Endothelial cell of umbilical vein (primary cell): ENCODE data around the gene MCCC1. TPM values are rescaled to one million over a fixed set of nuclear protein-coding genes. Genes with fewer than 3 reads are reported as not detected.

ENCODE experiments used
- BruUV-seq: library from RNA; stranded (reverse); fragments of 400-500 nt; replicated peaks from 2 replicates; lab custom pipeline; 2021; lab: Mats Ljungman, UMichigan
- CTCF ChIA-PET: fragments of 300-600, 350-600 bp; sonication (Branson Sonifier 250); formaldehyde crosslinking; loops from one replicate; lab custom pipeline; 2021; ENCODE audit warnings: antibody characterized with exemption, inconsistent platforms; lab: Charles Lee
- POLR2A ChIA-PET: fragments of 300-600, 350-600 bp; sonication (Branson Sonifier 250); formaldehyde crosslinking; loops from one replicate; lab custom pipeline; 2021; ENCODE audit warnings: antibody characterized with exemption, inconsistent platforms; lab: Charles Lee
- DNase-seq: peaks from one replicate; pipeline ENCODE4 v3.0.0-alpha.2; 2011; ENCODE audit warnings: low read depth, low spot score
- FAIRE-seq: peaks from 2 replicates; lab custom pipeline; 2011; peaks lifted over from hg19 to GRCh38; lab: Jason Lieb, UNC
- H2AFZ ChIP-seq: 2 replicates; pipeline ENCODE4 v1.6.0; 2012; ENCODE audit warnings: low read depth, low read length, control low read depth, inconsistent platforms
- H3K27ac ChIP-seq: 2 replicates; pipeline ENCODE4 v1.5.1; 2011; ENCODE audit warnings: low read depth, mild to moderate bottlenecking, control low read depth, low read length, moderate library complexity; ENCODE audit not compliant: insufficient read depth
- H3K27me3 ChIP-seq, 2 experiments: 2 replicates each; pipeline versions ENCODE4 v1.6.0 to v1.6.1; 2011; ENCODE audit warnings: low read length in 2 of 2, mixed read lengths in 1 of 2; ENCODE audit not compliant: control insufficient read depth in 2 of 2, insufficient read depth in 2 of 2
- H3K36me3 ChIP-seq, 2 experiments: 2 replicates in 1 of 2; 3 replicates in 1 of 2; pipeline ENCODE4 v1.5.1; 2011; ENCODE audit warnings: low read length in 2 of 2, mild to moderate bottlenecking in 1 of 2, moderate library complexity in 1 of 2; ENCODE audit not compliant: control insufficient read depth in 2 of 2, insufficient read depth in 2 of 2; ENCODE audit errors: extremely low read depth in 1 of 2
- H3K4me1 ChIP-seq: 3 replicates; pipeline ENCODE4 v1.5.1; 2011; ENCODE audit warnings: mild to moderate bottlenecking, low read length; ENCODE audit not compliant: control insufficient read depth, insufficient read depth; ENCODE audit errors: extremely low read depth
- H3K4me2 ChIP-seq: 2 replicates; pipeline ENCODE4 v1.6.1; 2011; ENCODE audit warnings: low read length, control low read depth, mixed read lengths; ENCODE audit not compliant: insufficient read depth
- H3K4me3 ChIP-seq, 3 experiments: fragments of 200-600 bp in 1 of 3; sonication (generic), shearing (Covaris generic) in 1 of 3; replicated peaks in 1 of 3; 2 replicates each; pipeline ENCODE4 v1.5.1; 2011 to 2016; ENCODE audit warnings: control low read depth in 3 of 3, low read length in 3 of 3, mild to moderate bottlenecking in 2 of 3, inconsistent platforms in 1 of 3, low read depth in 1 of 3, moderate library complexity in 1 of 3; ENCODE audit not compliant: insufficient read depth in 1 of 3
- H3K79me2 ChIP-seq: 2 replicates; pipeline ENCODE4 v1.6.0; 2012; ENCODE audit warnings: low read length, inconsistent platforms; ENCODE audit not compliant: control insufficient read depth, insufficient read depth
- H3K9ac ChIP-seq: replicated peaks from 2 replicates; pipeline ENCODE3; 2011; ENCODE audit warnings: low read length, control low read depth; ENCODE audit not compliant: insufficient read depth; ENCODE audit errors: extremely low read depth
- H3K9me1 ChIP-seq: replicated peaks from 3 replicates; pipeline ENCODE4 v1.6.0; 2011; ENCODE audit warnings: mild to moderate bottlenecking, low read length; ENCODE audit not compliant: control insufficient read depth, insufficient read depth; ENCODE audit errors: extremely low read depth
- H3K9me3 ChIP-seq: replicated peaks from 2 replicates; pipeline ENCODE4 v1.5.1; 2012; ENCODE audit warnings: low read length, inconsistent platforms; ENCODE audit not compliant: control insufficient read depth, insufficient read depth
- H4K20me1 ChIP-seq: replicated peaks from 2 replicates; pipeline ENCODE3; 2011; ENCODE audit warnings: mild to moderate bottlenecking, low read length; ENCODE audit not compliant: control insufficient read depth, insufficient read depth; ENCODE audit errors: extremely low read depth
- CTCF ChIP-seq, 2 donors: IDR thresholded peaks; 1 replicate in 1 of 2; 2 replicates in 1 of 2; pipeline ENCODE4 v1.5.1; 2011; ENCODE audit warnings: low read length in 2 of 2, mild to moderate bottlenecking in 2 of 2, moderate library complexity in 2 of 2, control low read depth in 1 of 2, inconsistent platforms in 1 of 2, low read depth in 1 of 2; ENCODE audit not compliant: insufficient read depth in 1 of 2; ENCODE audit errors: extremely low read depth in 1 of 2
- EZH2 ChIP-seq: IDR thresholded peaks from 2 replicates; pipeline ENCODE4 v1.6.1; 2012; ENCODE audit warnings: borderline replicate concordance, low read depth, mild to moderate bottlenecking, moderate library complexity, low read length, inconsistent platforms; ENCODE audit not compliant: severe bottlenecking
- FOS ChIP-seq: IDR thresholded peaks from 2 replicates; pipeline ENCODE4 v1.6.1; 2011; ENCODE audit warnings: mild to moderate bottlenecking, low read length, moderate library complexity, borderline replicate concordance; ENCODE audit not compliant: insufficient read depth
- GATA2 ChIP-seq: IDR thresholded peaks from 2 replicates; pipeline ENCODE4 v1.7.0; 2011; ENCODE audit warnings: low read depth, mild to moderate bottlenecking, moderate library complexity, mixed read lengths, low read length; ENCODE audit not compliant: insufficient read length, insufficient read depth
- JUN ChIP-seq: IDR thresholded peaks from 2 replicates; pipeline ENCODE4 v1.6.1; 2011; ENCODE audit warnings: borderline replicate concordance, low read depth; ENCODE audit not compliant: insufficient read length, insufficient read depth
- MYC ChIP-seq: IDR thresholded peaks from one replicate; pipeline ENCODE4 v1.6.1; 2011; ENCODE audit warnings: mild to moderate bottlenecking, low read depth, low read length
- POLR2A ChIP-seq: IDR thresholded peaks from 2 replicates; pipeline ENCODE4 v1.6.1; 2012; ENCODE audit warnings: low read depth, mild to moderate bottlenecking, control low read depth, low read length
- POLR2AphosphoS5 ChIP-seq: IDR thresholded peaks from 2 replicates; pipeline ENCODE4 v1.6.1; 2012; ENCODE audit warnings: low read depth, mild to moderate bottlenecking, control low read depth, low read length, moderate library complexity; ENCODE audit not compliant: insufficient read depth
- dilution Hi-C: fragments of 300-500 bp; cut with MboI; formaldehyde crosslinking; loops from one replicate; pipeline ENCODE4 v1.15.0; 2019; ENCODE audit warnings: low sequenced_read_pairs; ENCODE audit not compliant: extremely low pct_ligation_motif_present
- intact Hi-C: fragments of 100-400 bp; cut with micrococcal nuclease; formaldehyde crosslinking; loops from one replicate; pipeline ENCODE4 v1.10.0; 2022
- polyA plus RNA-seq, 4 experiments: library from polyadenylated mRNA; depleted of rRNA in 3 of 4; stranded (reverse) in 3 of 4; unstranded in 1 of 4; fragments of >200 nt; gene quantifications; 2 replicates each; pipeline versions ENCODE4 v1.2.1 to v1.2.3, GENCODE V29; 2011 to 2012; ENCODE audit warnings: missing spikeins in 1 of 4
- total RNA-seq: library from RNA; stranded (reverse); gene quantifications from 2 replicates; pipeline ENCODE4 v1.2.3, GENCODE V29; 2021
- TF ChIP-seq, protein P1 (sequence below): IDR thresholded peaks from 2 replicates; pipeline ENCODE4 v1.6.1; 2011; ENCODE audit not compliant: insufficient read depth, insufficient read length

MCCC1 gene
- total and polyA plus RNA-seq, 2 donors (not counting 3 experiments of a cell fraction or from before 2014, with no cell fraction given), result 9.2 to 19.7 TPM

GRCh38 chr3:183064475-183064874 lies 34.8 kb downstream of the MCCC1 start:
- DNase-seq (no peak), FAIRE-seq (no peak)
- no peak overlapping the region for H3K4me3 ChIP-seq
- H4K20me1 ChIP-seq, result no peaks in the 10 kb centered on the region
- ChIA-PET CTCF (no interaction called here), POLR2A (no interaction called here)
- H3K9ac ChIP-seq, result no peak overlapping the region
- no peak overlapping the region for H3K4me2 ChIP-seq
- H3K9me3 ChIP-seq, result no peaks in the 10 kb centered on the region
- no peaks in the 10 kb centered on the region for H3K9me1 ChIP-seq
- no peaks in the 10 kb centered on the region for H3K27me3 ChIP-seq
- H3K4me1 ChIP-seq, result no peaks in the 10 kb centered on the region
- no peaks in the 10 kb centered on the region for H3K36me3 ChIP-seq
- H2AFZ ChIP-seq, result no peak overlapping the region
- dilution Hi-C loops, result no loop called here
- intact Hi-C loops, result no loop called here
- no peaks in the 10 kb centered on the region for H3K79me2 ChIP-seq
- BruUV-seq, result no TSS peak
- TF ChIP-seq FOS, result no peak
- no peak for TF ChIP-seq GATA2
- no peak for TF ChIP-seq CTCF (IDR thresholded peaks at IDR 0.05; ENCODE audit: extremely low read depth in 1 of 2, insufficient read depth in 1 of 2, low read depth in 1 of 2, low read length in 2 of 2)
- no peak for TF ChIP-seq POLR2A
- TF ChIP-seq MYC, result no peak
- TF ChIP-seq EZH2, result no peak
- TF ChIP-seq, protein P1, sequence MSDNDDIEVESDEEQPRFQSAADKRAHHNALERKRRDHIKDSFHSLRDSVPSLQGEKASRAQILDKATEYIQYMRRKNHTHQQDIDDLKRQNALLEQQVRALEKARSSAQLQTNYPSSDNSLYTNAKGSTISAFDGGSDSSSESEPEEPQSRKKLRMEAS, result no peak
- TF ChIP-seq JUN, result no peak
- TF ChIP-seq POLR2AphosphoS5, result no peak
- no peak overlapping the region for H3K27ac ChIP-seq
